ENCODE measurements around the gene PDK3.

- TF ChIP-seq CTCF (IDR thresholded peaks at IDR 0.05 in 8 of 11, conservative IDR thresholded peaks at IDR 0.05 in 3 of 11) (no peak), POLR2A (IDR thresholded peaks at IDR 0.05) (no peak), POLR2AphosphoS5 (IDR thresholded peaks at IDR 0.05) (no peak)
These were observed 48.3 kb downstream of the PDK3 start for GRCh38 chrX:24513416-24513815.

All from spleen (tissue), 7 donors.